HG02938 (cell line): ENCODE data around the gene LYZL1.
"Not testable (repeated sequence)": the region's sequence is repeated elsewhere in the genome, so short reads cannot be mapped to it uniquely, and the experiment has no call there.

Experiments
- ATAC-seq: cut with Tn5 transposase; IDR thresholded peaks from one replicate; pipeline ENCODE4 v1.9.1; 2021; ENCODE audit warnings: mild to moderate bottlenecking, moderate library complexity; ENCODE audit not compliant: unreplicated experiment

LYZL1 gene

GRCh38 chr10:29288906-29289305 is at the start of gene LYZL1:
Gene LYZL1 (plus strand): TSS chr10:29289070. CDS start chr10:29291868, 2,798 bp downstream.
- ATAC-seq: not testable (repeated sequence)

GRCh38 chr10:29239569-29240472 is 49.0 kb upstream of the LYZL1 start:
- ATAC-seq: no peak

GRCh38 chr10:29240986-29241660 is 47.7 kb upstream of the LYZL1 start:
- no peak for ATAC-seq

- no peak for ATAC-seq
Measured at GRCh38 chr10:29241925-29242324, 46.9 kb upstream of the LYZL1 start.

DNA sequence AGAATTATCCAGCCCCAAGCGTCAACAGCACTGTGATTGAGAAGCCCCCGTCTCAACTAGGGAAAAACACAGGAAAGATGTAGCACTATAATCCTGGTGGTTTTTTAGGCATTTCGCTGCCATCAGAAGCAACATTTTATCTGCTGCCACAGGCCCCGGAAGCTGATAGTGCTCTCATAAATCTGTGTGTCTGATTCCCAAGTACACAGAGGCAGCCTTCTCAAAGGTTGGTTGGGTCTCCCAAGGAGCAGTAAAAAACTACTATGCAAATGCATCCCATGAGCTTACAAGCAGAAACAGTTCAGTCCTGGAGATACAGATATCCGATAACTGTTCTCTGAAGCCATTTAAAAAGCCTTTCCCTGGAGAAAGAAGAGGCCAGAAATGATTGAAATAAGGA is 45.8 kb upstream of the LYZL1 start:
- ATAC-seq: no peak

- no peak for ATAC-seq
Measured at GRCh38 chr10:29243750-29244149, 45.1 kb upstream of the LYZL1 start.

- no peak for ATAC-seq
Measured at GRCh38 chr10:29244978-29245377, 43.9 kb upstream of the LYZL1 start.

DNA sequence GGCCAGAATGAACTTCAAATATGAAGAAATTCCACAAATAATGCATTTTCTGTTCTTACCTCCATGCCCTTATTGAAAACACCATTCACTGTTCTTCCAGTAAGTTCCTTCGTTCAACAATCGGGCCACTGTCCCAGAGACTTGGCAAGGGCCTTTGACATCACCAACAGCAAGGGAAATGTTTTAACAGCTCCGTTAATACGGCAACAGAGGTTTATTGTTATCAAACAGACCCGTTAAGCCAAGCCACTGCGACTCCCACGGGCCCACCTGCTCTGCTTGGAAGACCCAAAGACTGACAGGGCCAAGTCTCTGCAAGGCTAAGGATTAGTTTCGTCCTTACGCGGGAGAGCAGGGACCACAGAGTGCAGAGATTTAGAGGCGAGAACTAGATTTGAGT is 43.4 kb upstream of the LYZL1 start:
- ATAC-seq: no peak

GRCh38 chr10:29246449-29246848 is 42.4 kb upstream of the LYZL1 start:
- no peak for ATAC-seq

- ATAC-seq: no peak
Measured at GRCh38 chr10:29248158-29248557, 40.7 kb upstream of the LYZL1 start.

DNA sequence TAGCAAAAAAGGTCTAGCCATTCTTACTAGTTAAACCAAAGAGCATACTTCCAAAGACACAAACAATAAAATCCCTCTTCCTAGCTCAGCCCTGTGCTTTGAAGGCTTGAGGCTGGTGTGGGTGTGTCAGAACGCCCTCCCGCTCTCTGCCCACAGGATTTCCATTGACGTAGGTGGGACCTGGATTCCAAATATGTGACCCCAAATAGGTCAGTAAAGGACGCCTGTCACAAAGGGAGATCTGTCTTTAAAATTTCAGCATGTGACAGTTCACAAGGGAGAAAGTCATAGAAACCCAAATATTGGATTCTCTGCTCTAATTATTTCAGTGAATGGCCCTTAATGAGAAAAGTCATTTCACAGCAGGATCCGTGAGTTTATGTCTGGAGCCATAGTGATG is 39.9 kb upstream of the LYZL1 start:
- ATAC-seq: no peak

GRCh38 chr10:29250066-29250465 is 38.8 kb upstream of the LYZL1 start:
- ATAC-seq: no peak

GRCh38 chr10:29252811-29253689 is 35.8 kb upstream of the LYZL1 start:
- ATAC-seq: no peak

- ATAC-seq: no peak
Measured at GRCh38 chr10:29253690-29254029, 35.2 kb upstream of the LYZL1 start.

DNA sequence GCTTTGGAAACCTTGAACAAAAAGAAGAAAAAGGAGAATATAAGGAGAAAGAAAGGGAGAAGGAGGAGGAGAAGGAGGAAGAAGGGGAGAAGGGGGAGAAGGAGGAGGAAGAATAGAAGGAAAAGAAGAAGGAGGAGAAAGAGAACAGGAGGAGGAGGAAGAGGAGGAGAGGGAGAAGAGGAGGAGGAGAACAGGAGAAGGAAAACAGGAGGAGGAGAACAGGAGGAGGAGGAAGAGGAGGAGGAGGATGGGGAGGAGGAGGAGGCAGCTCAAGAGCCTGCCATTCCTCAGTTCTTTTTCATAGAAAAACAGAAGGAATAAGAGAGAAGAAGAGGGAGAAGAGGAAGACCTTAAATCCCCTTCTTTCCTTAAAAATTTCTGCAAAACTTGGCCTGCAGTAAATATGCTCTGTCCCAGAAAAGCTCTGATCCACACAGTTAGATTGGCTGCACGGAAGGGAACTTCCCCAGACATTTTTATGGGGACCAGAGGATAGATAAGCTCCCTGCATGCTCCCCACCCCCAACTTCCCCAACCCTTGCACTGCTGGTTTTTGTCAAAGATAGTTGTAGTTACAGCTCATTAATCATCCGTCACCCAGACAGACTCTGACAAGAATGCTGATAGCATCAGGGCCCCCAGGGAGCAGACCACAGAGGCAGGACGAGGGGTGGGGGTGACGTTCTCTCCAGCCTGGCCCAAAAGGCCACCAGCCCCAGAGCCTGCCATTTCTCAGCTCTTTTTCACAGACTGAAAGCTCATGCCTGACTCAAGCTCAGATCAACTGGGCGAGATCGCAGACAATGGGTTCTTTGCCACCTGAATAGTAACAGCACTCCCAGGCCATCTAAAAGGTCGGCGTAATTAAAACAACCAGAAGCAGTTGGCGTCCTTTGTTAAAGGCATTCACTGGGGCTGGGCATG is 34.5 kb upstream of the LYZL1 start:
- no peak for ATAC-seq

- no peak for ATAC-seq
Measured at GRCh38 chr10:29255104-29255503, 33.8 kb upstream of the LYZL1 start.

GRCh38 chr10:29256019-29256418 is 32.9 kb upstream of the LYZL1 start:
- ATAC-seq: no peak

- no peak for ATAC-seq
Measured at GRCh38 chr10:29256586-29256985, 32.3 kb upstream of the LYZL1 start.

DNA sequence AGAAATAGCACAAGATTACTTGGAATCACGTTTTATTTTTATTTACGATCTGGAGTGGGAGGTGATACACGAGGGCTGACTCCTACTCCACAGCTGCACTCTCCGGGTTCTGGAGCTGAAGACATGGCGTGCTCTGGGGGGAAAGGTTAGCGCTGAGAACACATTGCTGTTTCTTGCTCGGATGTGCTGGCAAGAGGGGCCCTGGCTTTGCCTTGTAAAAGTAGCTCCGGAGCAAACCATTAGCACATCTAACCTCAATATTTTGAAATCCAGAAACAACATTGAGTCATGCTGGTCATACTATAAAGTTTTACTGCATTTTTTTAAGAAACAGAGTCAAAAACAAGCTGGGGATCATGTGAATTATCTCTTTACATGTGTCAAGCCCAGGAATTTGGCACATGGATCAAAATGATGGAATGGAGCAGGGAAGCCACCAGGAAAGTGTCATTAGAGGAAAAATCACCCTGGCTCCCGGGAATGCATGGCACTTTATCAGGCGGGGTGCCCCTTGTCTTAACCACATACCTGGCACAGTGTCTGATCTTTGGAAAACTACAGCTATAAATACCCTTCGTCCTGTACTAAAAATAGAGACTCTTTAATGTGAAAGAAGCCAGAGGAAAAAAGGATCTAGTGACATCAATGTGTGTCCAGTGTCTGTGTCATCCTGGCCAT is 31.6 kb upstream of the LYZL1 start:
- no peak for ATAC-seq

DNA sequence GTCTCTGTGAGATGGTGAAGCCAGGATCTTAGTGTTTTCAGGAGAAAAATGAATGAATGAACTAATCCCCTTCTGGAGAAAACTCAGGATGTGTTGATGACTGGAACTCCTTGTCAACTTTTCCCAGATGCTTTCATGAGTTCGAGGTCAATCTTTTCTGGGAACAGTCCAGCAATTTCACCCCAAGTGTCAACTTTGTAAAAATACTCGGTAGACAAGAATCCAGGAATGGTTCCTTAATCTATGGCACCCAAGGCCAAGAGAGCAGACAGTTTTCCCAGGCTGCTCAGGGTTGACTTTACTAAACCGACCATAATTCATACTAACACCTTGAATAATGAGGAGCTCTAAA is 31.1 kb upstream of the LYZL1 start:
- ATAC-seq: no peak
